Panc1 (cell line): ENCODE data around the gene SERPINE2. TPM values are rescaled to one million over a fixed set of nuclear protein-coding genes. Genes with fewer than 3 reads are reported as not detected.

Experiments
- ATAC-seq: fragments of 200-7000 bp; cut with Tn5 transposase; 2 replicates; pipeline ENCODE4 v1.9.1; 2020; ENCODE audit warnings: mild to moderate bottlenecking, moderate library complexity
- BruUV-seq: library from RNA; stranded (reverse); fragments of 400-500 nt; replicated peaks from 2 replicates; lab custom pipeline; 2021; lab: Mats Ljungman, UMichigan
- CTCF ChIA-PET: fragments of 300-600 bp; sonication (Branson Sonifier 250); formaldehyde crosslinking; loops from one replicate; lab custom pipeline; 2022; ENCODE audit warnings: antibody characterized with exemption; lab: Charles Lee
- POLR2A ChIA-PET: fragments of 300-600 bp; sonication (Branson Sonifier 250); formaldehyde crosslinking; loops from one replicate; lab custom pipeline; 2022; ENCODE audit warnings: antibody characterized with exemption; lab: Charles Lee
- DNase-seq: peaks from one replicate; pipeline ENCODE4 v3.0.0-alpha.2; 2010; ENCODE audit warnings: low read depth, low spot score
- H3K27ac ChIP-seq: 2 replicates; pipeline ENCODE4 v1.5.1; 2011; ENCODE audit warnings: mild to moderate bottlenecking, low read length, inconsistent platforms
- H3K27me3 ChIP-seq: fragments of 200-500 bp; sonication (Bioruptor generic); 2 replicates; pipeline ENCODE4 v1.6.0; 2014; ENCODE audit warnings: low read length, inconsistent platforms; ENCODE audit not compliant: control insufficient read depth, insufficient read depth
- H3K36me3 ChIP-seq: fragments of 200-500 bp; sonication (Bioruptor generic); 2 replicates; pipeline ENCODE4 v1.5.1; 2014; ENCODE audit warnings: inconsistent platforms, mild to moderate bottlenecking, low read length, moderate library complexity; ENCODE audit not compliant: control insufficient read depth, insufficient read depth
- H3K4me1 ChIP-seq: 2 replicates; pipeline ENCODE4 v1.5.1; 2011; ENCODE audit warnings: inconsistent platforms, mild to moderate bottlenecking, low read length, moderate library complexity; ENCODE audit not compliant: control insufficient read depth, insufficient read depth
- H3K4me3 ChIP-seq, 2 experiments: 2 replicates each; pipeline ENCODE4 v1.5.1; 2011 to 2012; ENCODE audit warnings: low read depth in 2 of 2, low read length in 2 of 2, mild to moderate bottlenecking in 2 of 2, inconsistent platforms in 1 of 2, moderate library complexity in 1 of 2
- H3K9me3 ChIP-seq: fragments of 200-500 bp; sonication (Bioruptor generic); 2 replicates; pipeline ENCODE4 v1.5.1; 2014; ENCODE audit warnings: low read depth, mild to moderate bottlenecking, inconsistent platforms, low read length, moderate library complexity; ENCODE audit not compliant: control insufficient read depth, insufficient read depth
- POLR2AphosphoS5 ChIP-seq: IDR thresholded peaks from 2 replicates; pipeline ENCODE4 v1.6.1; 2012; ENCODE audit warnings: mild to moderate bottlenecking, low read depth, low read length, moderate library complexity
- REST ChIP-seq, 2 experiments: IDR thresholded peaks; 2 replicates each; pipeline ENCODE4 v1.6.1; 2011 to 2012; ENCODE audit warnings: low read depth in 2 of 2, control low read depth in 1 of 2, low read length in 1 of 2, mild to moderate bottlenecking in 1 of 2, moderate library complexity in 1 of 2; ENCODE audit not compliant: insufficient read depth in 1 of 2
- SIN3A ChIP-seq: IDR thresholded peaks from 2 replicates; pipeline ENCODE4 v1.6.1; 2012; ENCODE audit warnings: low read depth, mild to moderate bottlenecking, low read length, moderate library complexity, borderline replicate concordance; ENCODE audit not compliant: insufficient read depth
- TCF7L2 ChIP-seq: IDR thresholded peaks from 2 replicates; pipeline ENCODE4 v1.6.1; 2011; ENCODE audit warnings: mild to moderate bottlenecking, low read depth, low read length, inconsistent platforms
- in situ Hi-C: cut with HindIII; loops from 2 replicates; pipeline ENCODE4 v1.10.0; 2016; ENCODE audit warnings: low sequenced_read_pairs, low pct_unique_long_range_greater_than_20kb
- intact Hi-C: fragments of 100-400 bp; cut with micrococcal nuclease; formaldehyde crosslinking; loops from one replicate; pipeline ENCODE4 v1.10.0; 2022; ENCODE audit not compliant: unreplicated experiment
- total RNA-seq: library from RNA; stranded (reverse); gene quantifications from one replicate; pipeline ENCODE4 v1.2.1, GENCODE V29; 2021; ENCODE audit not compliant: unreplicated experiment
- TF ChIP-seq, protein P1 (sequence below): fragments of 450-650 bp; IDR thresholded peaks from 2 replicates; pipeline ENCODE4 v1.5.1; 2017; ENCODE audit warnings: mild to moderate bottlenecking

The SERPINE2 gene
- total RNA-seq, 1 experiment from 2014 or later: 3.1 TPM

GRCh38 chr2:223957092-223957851 lies 81.8 kb downstream of the SERPINE2 start, which contains the start of gene MRPL44:
TSS of gene MRPL44 (plus strand) at chr2:223957463. CDS start at chr2:223957473, 10 bp downstream.
- ATAC-seq: peak; percentile 100
- H3K27me3 ChIP-seq: no peaks in the 10 kb centered on the region
- in situ Hi-C loops: no loop called here
- ChIA-PET CTCF (no interaction called here), POLR2A (no interaction called here)
- TF ChIP-seq POLR2AphosphoS5 (peak; percentile 96), TCF7L2 (peak; percentile 59; the same call in 1 of the 2 replicates), SIN3A (peak; percentile 89; the same call in 1 of the 2 replicates), REST (IDR thresholded peaks at IDR 0.05; ENCODE audit: insufficient read depth in 1 of 2, low read depth in 2 of 2, low read length in 1 of 2) (no peak)
- TF ChIP-seq, protein P1, sequence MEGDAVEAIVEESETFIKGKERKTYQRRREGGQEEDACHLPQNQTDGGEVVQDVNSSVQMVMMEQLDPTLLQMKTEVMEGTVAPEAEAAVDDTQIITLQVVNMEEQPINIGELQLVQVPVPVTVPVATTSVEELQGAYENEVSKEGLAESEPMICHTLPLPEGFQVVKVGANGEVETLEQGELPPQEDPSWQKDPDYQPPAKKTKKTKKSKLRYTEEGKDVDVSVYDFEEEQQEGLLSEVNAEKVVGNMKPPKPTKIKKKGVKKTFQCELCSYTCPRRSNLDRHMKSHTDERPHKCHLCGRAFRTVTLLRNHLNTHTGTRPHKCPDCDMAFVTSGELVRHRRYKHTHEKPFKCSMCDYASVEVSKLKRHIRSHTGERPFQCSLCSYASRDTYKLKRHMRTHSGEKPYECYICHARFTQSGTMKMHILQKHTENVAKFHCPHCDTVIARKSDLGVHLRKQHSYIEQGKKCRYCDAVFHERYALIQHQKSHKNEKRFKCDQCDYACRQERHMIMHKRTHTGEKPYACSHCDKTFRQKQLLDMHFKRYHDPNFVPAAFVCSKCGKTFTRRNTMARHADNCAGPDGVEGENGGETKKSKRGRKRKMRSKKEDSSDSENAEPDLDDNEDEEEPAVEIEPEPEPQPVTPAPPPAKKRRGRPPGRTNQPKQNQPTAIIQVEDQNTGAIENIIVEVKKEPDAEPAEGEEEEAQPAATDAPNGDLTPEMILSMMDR: no peak
- H3K36me3 ChIP-seq: peaks cover 16% of the 10 kb centered on the region
- peaks cover 27% of the 10 kb centered on the region; the same call in 1 of the 2 replicates for H3K4me1 ChIP-seq
- no peaks in the 10 kb centered on the region for H3K9me3 ChIP-seq
- intact Hi-C loops: no loop called here
- DNase-seq: peak; percentile 76
- peak within 1 kb of the TSS; percentile 94 for H3K27ac ChIP-seq
- peak within 1 kb of the TSS; percentile 67 to 75 for H3K4me3 ChIP-seq
- BruUV-seq: no TSS peak

DNA sequence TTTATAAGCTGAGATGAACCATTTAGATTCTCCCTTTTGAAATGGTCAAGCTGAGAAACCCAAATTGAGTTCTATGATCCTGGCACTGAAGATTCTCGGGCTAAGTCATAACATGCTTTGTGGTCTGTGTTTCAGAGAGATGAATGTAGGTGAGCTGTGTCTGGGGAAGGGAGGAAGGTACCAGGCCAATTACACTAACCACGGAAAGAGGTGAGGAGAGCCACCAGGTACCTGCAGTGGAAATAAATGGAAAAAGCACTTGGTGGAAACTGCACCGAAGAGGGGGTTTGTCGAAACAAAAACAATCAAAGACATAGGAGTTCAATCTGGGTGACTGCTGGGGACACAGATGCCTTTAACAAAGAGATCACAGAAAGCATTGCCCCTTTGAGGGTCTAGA lies 82.8 kb downstream of the SERPINE2 start:
- H3K27me3 ChIP-seq: no peaks in the 10 kb centered on the region
- H3K36me3 ChIP-seq: peaks cover 14% of the 10 kb centered on the region
- ATAC-seq: no peak
- no peaks in the 10 kb centered on the region for H3K9me3 ChIP-seq
- TF ChIP-seq TCF7L2 (no peak), POLR2AphosphoS5 (no peak), SIN3A (no peak), REST (IDR thresholded peaks at IDR 0.05; ENCODE audit: insufficient read depth in 1 of 2, low read depth in 2 of 2, low read length in 1 of 2) (no peak)
- TF ChIP-seq, protein P1: no peak
- in situ Hi-C loops (no loop called here), intact Hi-C loops (no loop called here)
- DNase-seq: no peak
- BruUV-seq: no TSS peak
- peak overlapping the region; percentile 94 for H3K27ac ChIP-seq
- H3K4me1 ChIP-seq: peaks cover 27% of the 10 kb centered on the region; the same call in 1 of the 2 replicates
- POLR2A ChIA-PET: interaction anchor here (0.7 kb wide), 1 partner anchor 44 kb away, joined by 3 read pairs; no protein-coding TSS in a partner anchor
- CTCF ChIA-PET: no interaction called here
- H3K4me3 ChIP-seq: no peak overlapping the region; a peak in 1 of 4 replicates
